Right lobe of liver (tissue), 6 donors: ENCODE data around the gene MDFIC. TPM values are rescaled to one million over a fixed set of nuclear protein-coding genes. Genes with fewer than 3 reads are reported as not detected.

ENCODE experiments used
- ATAC-seq, 4 donors: fragments of 200-7000 bp; cut with Tn5 transposase; one replicate each; pipeline ENCODE4 v1.9.1; 2020; ENCODE audit warnings: mild to moderate bottlenecking in 4 of 4, moderate library complexity in 4 of 4
- DNase-seq, 3 donors: peaks; one replicate each; pipeline ENCODE4 v3.0.0-alpha.2; 2020
- H3K27ac ChIP-seq, 3 donors: fragments of 200-600 bp; one replicate each; pipeline ENCODE4 v1.8.0; 2022
- H3K27me3 ChIP-seq, 2 donors: fragments of 200-600 bp; one replicate each; pipeline ENCODE4 v1.8.0; 2022
- H3K36me3 ChIP-seq, 4 donors: fragments of 200-600 bp; sonication (generic) in 1 of 4; one replicate each; pipeline versions ENCODE4 v1.5.1 to v1.8.0; 2017 to 2022; ENCODE audit warnings: control low read depth in 1 of 4
- H3K4me1 ChIP-seq, 4 donors: fragments of 200-600 bp; sonication (generic) in 1 of 4; one replicate each; pipeline versions ENCODE4 v1.5.1 to v1.8.0; 2017 to 2022; ENCODE audit warnings: control low read depth in 1 of 4
- H3K4me3 ChIP-seq, 3 donors: fragments of 200-600 bp; one replicate each; pipeline ENCODE4 v1.8.0; 2022
- H3K9me3 ChIP-seq, 4 donors: fragments of 200-600 bp; sonication (generic) in 1 of 4; one replicate each; pipeline versions ENCODE4 v1.5.1 to v1.8.0; 2017 to 2022; ENCODE audit warnings: control low read depth in 1 of 4
- POLR2A ChIP-seq: fragments of 450-650 bp; IDR thresholded peaks from one replicate; pipeline ENCODE4 v1.6.1; 2017; ENCODE audit warnings: antibody characterized with exemption, mild to moderate bottlenecking
- WGBS: methylation state at CpG from one replicate; pipeline ENCODE4 v1.1.6; 2018; ENCODE audit warnings: low coverage, low lambda C conversion rate; ENCODE audit not compliant: insufficient coverage; ENCODE audit errors: missing lambda C conversion rate; 5-methylcytosine and 5-hydroxymethylcytosine counted together
- intact Hi-C, 2 donors: fragments of 100-400 bp; cut with DNase I; formaldehyde crosslinking; loops; one replicate each; pipeline versions ENCODE4 v1.11.2 to v1.14.1; 2022
- total RNA-seq, 6 experiments: library from RNA; depleted of rRNA in 2 of 6; stranded (reverse); fragments of >200 nt in 2 of 6; fragmentation: NEBNext Ultra II Directional in 3 of 6; extraction: Animal tissue kit (Norgen Biotek cat#: 25700) in 3 of 6; gene quantifications; one replicate each; pipeline versions ENCODE4 v1.1.0 to v1.2.4, GENCODE V29; 2016 to 2023
- TF ChIP-seq, protein P1 (sequence below), 4 donors: fragments of 200-600 bp in 3 of 4; fragments of 450-650 bp in 1 of 4; IDR thresholded peaks; one replicate each; pipeline versions ENCODE4 v1.5.1 to v1.8.0; 2016 to 2022; ENCODE audit warnings: antibody characterized with exemption in 4 of 4, mild to moderate bottlenecking in 2 of 4
- donor health status: DM: no; HTN: yes; CAD: no.
- donor health status: DM: no; HTN: no; CAD: no.
- donor health status: DM: no; HTN: no; CAD: no.
- donor health status: DM: no; HTN: yes; CAD: no.
- donor health status: DM: no; HTN: yes; CAD: no.

The MDFIC gene
- total RNA-seq, 6 experiments from 2014 or later: 7.5 to 20.7 (median 13.4) TPM

GRCh38 chr7:115013886-115014285, 92.0 kb downstream of the MDFIC start:
- no peak overlapping the region for H3K27ac ChIP-seq
- intact Hi-C loops: no loop called here
- no peak for TF ChIP-seq POLR2A
- TF ChIP-seq, protein P1, sequence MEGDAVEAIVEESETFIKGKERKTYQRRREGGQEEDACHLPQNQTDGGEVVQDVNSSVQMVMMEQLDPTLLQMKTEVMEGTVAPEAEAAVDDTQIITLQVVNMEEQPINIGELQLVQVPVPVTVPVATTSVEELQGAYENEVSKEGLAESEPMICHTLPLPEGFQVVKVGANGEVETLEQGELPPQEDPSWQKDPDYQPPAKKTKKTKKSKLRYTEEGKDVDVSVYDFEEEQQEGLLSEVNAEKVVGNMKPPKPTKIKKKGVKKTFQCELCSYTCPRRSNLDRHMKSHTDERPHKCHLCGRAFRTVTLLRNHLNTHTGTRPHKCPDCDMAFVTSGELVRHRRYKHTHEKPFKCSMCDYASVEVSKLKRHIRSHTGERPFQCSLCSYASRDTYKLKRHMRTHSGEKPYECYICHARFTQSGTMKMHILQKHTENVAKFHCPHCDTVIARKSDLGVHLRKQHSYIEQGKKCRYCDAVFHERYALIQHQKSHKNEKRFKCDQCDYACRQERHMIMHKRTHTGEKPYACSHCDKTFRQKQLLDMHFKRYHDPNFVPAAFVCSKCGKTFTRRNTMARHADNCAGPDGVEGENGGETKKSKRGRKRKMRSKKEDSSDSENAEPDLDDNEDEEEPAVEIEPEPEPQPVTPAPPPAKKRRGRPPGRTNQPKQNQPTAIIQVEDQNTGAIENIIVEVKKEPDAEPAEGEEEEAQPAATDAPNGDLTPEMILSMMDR (IDR thresholded peaks at IDR 0.05): no peak

GRCh38 chr7:115014794-115015193, 92.9 kb downstream of the MDFIC start:
- WGBS: 88% methylated on average over 1 of the region's 1 CpG
- Histone ChIP-seq H3K4me3 (no peak overlapping the region), H3K36me3 (no peaks in the 10 kb centered on the region), H3K27ac (no peak overlapping the region), H3K27me3 (no peaks in the 10 kb centered on the region), H3K4me1 (peaks cover 0 to under 1% (median 0%) of the 10 kb centered on the region in 4 donors), H3K9me3 (no peaks in the 10 kb centered on the region)
- no peak for ATAC-seq
- DNase-seq: no peak
- TF ChIP-seq, protein P1 (IDR thresholded peaks at IDR 0.05): no peak
- TF ChIP-seq POLR2A: no peak
- intact Hi-C loops: no loop called here

More at GRCh38 chr7:115013886-115014285, 92.0 kb downstream of the MDFIC start:
- Histone ChIP-seq H3K4me3 (no peak overlapping the region), H3K36me3 (no peaks in the 10 kb centered on the region), H3K4me1 (peaks cover 0 to 7% (median 0%) of the 10 kb centered on the region in 4 donors), H3K9me3 (no peaks in the 10 kb centered on the region), H3K27me3 (no peaks in the 10 kb centered on the region)
- WGBS: 63% methylated on average over 3 of the region's 3 CpGs
- DNase-seq (no peak), ATAC-seq (peak in 2 of 4 donors; percentile 80 to 93)

- ATAC-seq (no peak), DNase-seq (no peak)
- intact Hi-C loops: no loop called here
- no peaks in the 10 kb centered on the region for H3K27me3 ChIP-seq
- H3K27ac ChIP-seq: no peak overlapping the region
- no peak overlapping the region for H3K4me3 ChIP-seq
- no peaks in the 10 kb centered on the region for H3K36me3 ChIP-seq
- no peaks in the 10 kb centered on the region for H3K4me1 ChIP-seq
- WGBS: 85% methylated on average over 3 of the region's 4 CpGs
- H3K9me3 ChIP-seq: no peaks in the 10 kb centered on the region
- TF ChIP-seq, protein P1 (IDR thresholded peaks at IDR 0.05): no peak
- no peak for TF ChIP-seq POLR2A
These were observed 93.7 kb downstream of the MDFIC start for GRCh38 chr7:115015619-115016018.

- DNase-seq (no peak), ATAC-seq (no peak)
- no peaks in the 10 kb centered on the region for H3K9me3 ChIP-seq
- no peak for TF ChIP-seq POLR2A
- TF ChIP-seq, protein P1 (IDR thresholded peaks at IDR 0.05): no peak
- intact Hi-C loops: no loop called here
- H3K27ac ChIP-seq: no peak overlapping the region
- H3K4me3 ChIP-seq: no peak overlapping the region
- H3K36me3 ChIP-seq: no peaks in the 10 kb centered on the region
- 65% methylated on average over 4 of the region's 4 CpGs for WGBS
- H3K4me1 ChIP-seq: no peaks in the 10 kb centered on the region
- H3K27me3 ChIP-seq: no peaks in the 10 kb centered on the region
These were observed 98.2 kb downstream of the MDFIC start for GRCh38 chr7:115019882-115020605.
